A549 (cell line): ENCODE data around the gene PRKN.

Source experiments
- EP300 ChIP-seq, 2 experiments: fragments of >200 bp; sonication (Bioruptor Twin); formaldehyde crosslinking; IDR thresholded peaks; 2 replicates in 1 of 2; 3 replicates in 1 of 2; pipeline ENCODE4 v1.6.1; 2016 to 2017
- JUNB ChIP-seq: fragments of >200 bp; sonication (Bioruptor Twin); formaldehyde crosslinking; IDR thresholded peaks from 2 replicates; pipeline ENCODE4 v1.6.1; 2016
- MAZ ChIP-seq: fragments of 150-350 bp; IDR thresholded peaks from 2 replicates; pipeline ENCODE4 v1.6.1; 2014; ENCODE audit warnings: antibody characterized with exemption, low read depth, low read length, borderline replicate concordance
- POLR2A ChIP-seq: IDR thresholded peaks from 2 replicates; pipeline ENCODE4 v1.6.1; 2012; ENCODE audit warnings: mild to moderate bottlenecking, low read length
- SMC3 ChIP-seq: fragments of >200 bp; sonication (Bioruptor Twin); formaldehyde crosslinking; IDR thresholded peaks from 3 replicates; pipeline ENCODE4 v1.6.1; 2018; ENCODE audit warnings: inconsistent platforms
- USF2 ChIP-seq: fragments of 450-650 bp; IDR thresholded peaks from 2 replicates; pipeline ENCODE4 v1.6.1; 2014; ENCODE audit warnings: antibody characterized with exemption
- TF ChIP-seq, protein P1 (sequence below): fragments of >200 bp; sonication (Bioruptor Twin); formaldehyde crosslinking; IDR thresholded peaks from 3 replicates; pipeline ENCODE4 v1.5.1; 2016

DNA sequence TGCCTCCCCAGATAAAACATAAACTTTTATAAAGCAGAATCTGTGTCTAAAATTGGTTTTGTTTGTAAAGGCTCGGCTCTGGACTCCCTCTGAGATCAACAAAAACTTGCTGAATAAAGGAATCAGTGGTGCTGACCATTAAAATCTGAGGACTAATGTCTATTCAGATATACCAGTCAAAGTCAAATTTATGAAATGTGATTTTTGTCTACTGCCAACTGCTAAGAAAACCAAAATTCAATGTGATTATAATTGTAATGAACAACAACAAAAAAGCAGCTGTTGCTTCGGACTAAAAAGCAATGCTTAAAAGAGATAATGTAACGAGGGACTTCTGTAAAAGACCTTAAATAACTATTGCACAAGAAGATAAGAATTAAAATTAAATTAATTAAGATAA is 26.6 kb downstream of the PRKN start:
- TF ChIP-seq, protein P1, sequence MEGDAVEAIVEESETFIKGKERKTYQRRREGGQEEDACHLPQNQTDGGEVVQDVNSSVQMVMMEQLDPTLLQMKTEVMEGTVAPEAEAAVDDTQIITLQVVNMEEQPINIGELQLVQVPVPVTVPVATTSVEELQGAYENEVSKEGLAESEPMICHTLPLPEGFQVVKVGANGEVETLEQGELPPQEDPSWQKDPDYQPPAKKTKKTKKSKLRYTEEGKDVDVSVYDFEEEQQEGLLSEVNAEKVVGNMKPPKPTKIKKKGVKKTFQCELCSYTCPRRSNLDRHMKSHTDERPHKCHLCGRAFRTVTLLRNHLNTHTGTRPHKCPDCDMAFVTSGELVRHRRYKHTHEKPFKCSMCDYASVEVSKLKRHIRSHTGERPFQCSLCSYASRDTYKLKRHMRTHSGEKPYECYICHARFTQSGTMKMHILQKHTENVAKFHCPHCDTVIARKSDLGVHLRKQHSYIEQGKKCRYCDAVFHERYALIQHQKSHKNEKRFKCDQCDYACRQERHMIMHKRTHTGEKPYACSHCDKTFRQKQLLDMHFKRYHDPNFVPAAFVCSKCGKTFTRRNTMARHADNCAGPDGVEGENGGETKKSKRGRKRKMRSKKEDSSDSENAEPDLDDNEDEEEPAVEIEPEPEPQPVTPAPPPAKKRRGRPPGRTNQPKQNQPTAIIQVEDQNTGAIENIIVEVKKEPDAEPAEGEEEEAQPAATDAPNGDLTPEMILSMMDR: no peak
- TF ChIP-seq MAZ (no peak), JUNB (no peak), EP300 (IDR thresholded peaks at IDR 0.05) (no peak), USF2 (no peak), SMC3 (no peak), POLR2A (no peak)
